Endothelial cell of umbilical vein (primary cell): ENCODE data around the gene ANKRD12. TPM values are rescaled to one million over a fixed set of nuclear protein-coding genes. Genes with fewer than 3 reads are reported as not detected.

Source experiments
- BruUV-seq: library from RNA; stranded (reverse); fragments of 400-500 nt; replicated peaks from 2 replicates; lab custom pipeline; 2021; lab: Mats Ljungman, UMichigan
- CTCF ChIA-PET: fragments of 300-600, 350-600 bp; sonication (Branson Sonifier 250); formaldehyde crosslinking; loops from one replicate; lab custom pipeline; 2021; ENCODE audit warnings: antibody characterized with exemption, inconsistent platforms; lab: Charles Lee
- POLR2A ChIA-PET: fragments of 300-600, 350-600 bp; sonication (Branson Sonifier 250); formaldehyde crosslinking; loops from one replicate; lab custom pipeline; 2021; ENCODE audit warnings: antibody characterized with exemption, inconsistent platforms; lab: Charles Lee
- DNase-seq: peaks from one replicate; pipeline ENCODE4 v3.0.0-alpha.2; 2011; ENCODE audit warnings: low read depth, low spot score
- FAIRE-seq: peaks from 2 replicates; lab custom pipeline; 2011; peaks lifted over from hg19 to GRCh38; lab: Jason Lieb, UNC
- H2AFZ ChIP-seq: 2 replicates; pipeline ENCODE4 v1.6.0; 2012; ENCODE audit warnings: low read depth, low read length, control low read depth, inconsistent platforms
- H3K27ac ChIP-seq: 2 replicates; pipeline ENCODE4 v1.5.1; 2011; ENCODE audit warnings: low read depth, mild to moderate bottlenecking, control low read depth, low read length, moderate library complexity; ENCODE audit not compliant: insufficient read depth
- H3K27me3 ChIP-seq, 2 experiments: 2 replicates each; pipeline versions ENCODE4 v1.6.0 to v1.6.1; 2011; ENCODE audit warnings: low read length in 2 of 2, mixed read lengths in 1 of 2; ENCODE audit not compliant: control insufficient read depth in 2 of 2, insufficient read depth in 2 of 2
- H3K36me3 ChIP-seq, 2 experiments: 2 replicates in 1 of 2; 3 replicates in 1 of 2; pipeline ENCODE4 v1.5.1; 2011; ENCODE audit warnings: low read length in 2 of 2, mild to moderate bottlenecking in 1 of 2, moderate library complexity in 1 of 2; ENCODE audit not compliant: control insufficient read depth in 2 of 2, insufficient read depth in 2 of 2; ENCODE audit errors: extremely low read depth in 1 of 2
- H3K4me1 ChIP-seq: 3 replicates; pipeline ENCODE4 v1.5.1; 2011; ENCODE audit warnings: mild to moderate bottlenecking, low read length; ENCODE audit not compliant: control insufficient read depth, insufficient read depth; ENCODE audit errors: extremely low read depth
- H3K4me2 ChIP-seq: 2 replicates; pipeline ENCODE4 v1.6.1; 2011; ENCODE audit warnings: low read length, control low read depth, mixed read lengths; ENCODE audit not compliant: insufficient read depth
- H3K4me3 ChIP-seq, 3 experiments: fragments of 200-600 bp in 1 of 3; sonication (generic), shearing (Covaris generic) in 1 of 3; replicated peaks in 1 of 3; 2 replicates each; pipeline ENCODE4 v1.5.1; 2011 to 2016; ENCODE audit warnings: control low read depth in 3 of 3, low read length in 3 of 3, mild to moderate bottlenecking in 2 of 3, inconsistent platforms in 1 of 3, low read depth in 1 of 3, moderate library complexity in 1 of 3; ENCODE audit not compliant: insufficient read depth in 1 of 3
- H3K79me2 ChIP-seq: 2 replicates; pipeline ENCODE4 v1.6.0; 2012; ENCODE audit warnings: low read length, inconsistent platforms; ENCODE audit not compliant: control insufficient read depth, insufficient read depth
- H3K9ac ChIP-seq: replicated peaks from 2 replicates; pipeline ENCODE3; 2011; ENCODE audit warnings: low read length, control low read depth; ENCODE audit not compliant: insufficient read depth; ENCODE audit errors: extremely low read depth
- H3K9me1 ChIP-seq: replicated peaks from 3 replicates; pipeline ENCODE4 v1.6.0; 2011; ENCODE audit warnings: mild to moderate bottlenecking, low read length; ENCODE audit not compliant: control insufficient read depth, insufficient read depth; ENCODE audit errors: extremely low read depth
- H3K9me3 ChIP-seq: replicated peaks from 2 replicates; pipeline ENCODE4 v1.5.1; 2012; ENCODE audit warnings: low read length, inconsistent platforms; ENCODE audit not compliant: control insufficient read depth, insufficient read depth
- H4K20me1 ChIP-seq: replicated peaks from 2 replicates; pipeline ENCODE3; 2011; ENCODE audit warnings: mild to moderate bottlenecking, low read length; ENCODE audit not compliant: control insufficient read depth, insufficient read depth; ENCODE audit errors: extremely low read depth
- EZH2 ChIP-seq: IDR thresholded peaks from 2 replicates; pipeline ENCODE4 v1.6.1; 2012; ENCODE audit warnings: borderline replicate concordance, low read depth, mild to moderate bottlenecking, moderate library complexity, low read length, inconsistent platforms; ENCODE audit not compliant: severe bottlenecking
- FOS ChIP-seq: IDR thresholded peaks from 2 replicates; pipeline ENCODE4 v1.6.1; 2011; ENCODE audit warnings: mild to moderate bottlenecking, low read length, moderate library complexity, borderline replicate concordance; ENCODE audit not compliant: insufficient read depth
- GATA2 ChIP-seq: IDR thresholded peaks from 2 replicates; pipeline ENCODE4 v1.7.0; 2011; ENCODE audit warnings: low read depth, mild to moderate bottlenecking, moderate library complexity, mixed read lengths, low read length; ENCODE audit not compliant: insufficient read length, insufficient read depth
- JUN ChIP-seq: IDR thresholded peaks from 2 replicates; pipeline ENCODE4 v1.6.1; 2011; ENCODE audit warnings: borderline replicate concordance, low read depth; ENCODE audit not compliant: insufficient read length, insufficient read depth
- MYC ChIP-seq: IDR thresholded peaks from one replicate; pipeline ENCODE4 v1.6.1; 2011; ENCODE audit warnings: mild to moderate bottlenecking, low read depth, low read length
- POLR2A ChIP-seq: IDR thresholded peaks from 2 replicates; pipeline ENCODE4 v1.6.1; 2012; ENCODE audit warnings: low read depth, mild to moderate bottlenecking, control low read depth, low read length
- POLR2AphosphoS5 ChIP-seq: IDR thresholded peaks from 2 replicates; pipeline ENCODE4 v1.6.1; 2012; ENCODE audit warnings: low read depth, mild to moderate bottlenecking, control low read depth, low read length, moderate library complexity; ENCODE audit not compliant: insufficient read depth
- dilution Hi-C: fragments of 300-500 bp; cut with MboI; formaldehyde crosslinking; loops from one replicate; pipeline ENCODE4 v1.15.0; 2019; ENCODE audit warnings: low sequenced_read_pairs; ENCODE audit not compliant: extremely low pct_ligation_motif_present
- intact Hi-C: fragments of 100-400 bp; cut with micrococcal nuclease; formaldehyde crosslinking; loops from one replicate; pipeline ENCODE4 v1.10.0; 2022
- polyA plus RNA-seq, 4 experiments: library from polyadenylated mRNA; depleted of rRNA in 3 of 4; stranded (reverse) in 3 of 4; unstranded in 1 of 4; fragments of >200 nt; gene quantifications; 2 replicates each; pipeline versions ENCODE4 v1.2.1 to v1.2.3, GENCODE V29; 2011 to 2012; ENCODE audit warnings: missing spikeins in 1 of 4
- total RNA-seq: library from RNA; stranded (reverse); gene quantifications from 2 replicates; pipeline ENCODE4 v1.2.3, GENCODE V29; 2021
- TF ChIP-seq, protein P1 (sequence below): IDR thresholded peaks from 2 replicates; pipeline ENCODE4 v1.6.1; 2011; ENCODE audit not compliant: insufficient read depth, insufficient read length
- TF ChIP-seq, protein P2 (sequence below), 2 donors: IDR thresholded peaks; 1 replicate in 1 of 2; 2 replicates in 1 of 2; pipeline ENCODE4 v1.5.1; 2011; ENCODE audit warnings: low read length in 2 of 2, mild to moderate bottlenecking in 2 of 2, moderate library complexity in 2 of 2, control low read depth in 1 of 2, inconsistent platforms in 1 of 2, low read depth in 1 of 2; ENCODE audit not compliant: insufficient read depth in 1 of 2; ENCODE audit errors: extremely low read depth in 1 of 2

Gene ANKRD12
- total and polyA plus RNA-seq, 2 donors (not counting 3 experiments of a cell fraction or from before 2014, with no cell fraction given) = 1.5 to 25.4 TPM

DNA sequence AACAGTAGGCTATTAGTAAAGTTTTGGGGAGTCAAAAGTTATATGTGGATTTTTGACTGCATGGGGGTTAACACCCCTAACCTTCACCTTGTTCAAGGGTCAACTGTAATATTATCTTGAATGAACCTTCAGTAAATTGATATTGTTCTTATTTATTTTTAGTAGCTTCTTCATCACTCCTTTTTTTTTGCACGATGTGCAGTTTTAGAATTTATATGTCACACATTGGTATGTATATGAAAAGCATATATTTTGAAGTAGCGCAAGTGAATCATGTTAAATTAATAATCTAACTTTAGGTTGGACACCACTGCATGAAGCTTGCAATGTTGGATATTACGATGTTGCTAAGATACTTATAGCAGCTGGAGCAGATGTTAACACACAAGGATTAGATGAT lies 79.9 kb downstream of the ANKRD12 start:
- DNase-seq (no peak), FAIRE-seq (no peak)
- ChIA-PET POLR2A (no interaction called here), CTCF (interaction anchor here (0.9 to 1.3 kb wide), 2 partner anchors 10 to 300 kb away, joined by 3 to 4 read pairs; no protein-coding TSS in a partner anchor)
- Histone ChIP-seq H3K27ac (no peak overlapping the region), H2AFZ (no peak overlapping the region), H3K4me2 (no peak overlapping the region), H3K9me1 (no peaks in the 10 kb centered on the region), H3K9me3 (no peaks in the 10 kb centered on the region), H3K36me3 (peaks cover 0 to 9% of the 10 kb centered on the region in 2 experiments), H3K4me1 (no peaks in the 10 kb centered on the region), H3K4me3 (no peak overlapping the region), H4K20me1 (no peaks in the 10 kb centered on the region), H3K27me3 (no peaks in the 10 kb centered on the region), H3K9ac (no peak overlapping the region), H3K79me2 (no peaks in the 10 kb centered on the region)
- TF ChIP-seq MYC (no peak), JUN (no peak), POLR2A (no peak), GATA2 (no peak), FOS (no peak), POLR2AphosphoS5 (no peak), EZH2 (no peak)
- TF ChIP-seq, protein P1, sequence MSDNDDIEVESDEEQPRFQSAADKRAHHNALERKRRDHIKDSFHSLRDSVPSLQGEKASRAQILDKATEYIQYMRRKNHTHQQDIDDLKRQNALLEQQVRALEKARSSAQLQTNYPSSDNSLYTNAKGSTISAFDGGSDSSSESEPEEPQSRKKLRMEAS = no peak
- TF ChIP-seq, protein P2, sequence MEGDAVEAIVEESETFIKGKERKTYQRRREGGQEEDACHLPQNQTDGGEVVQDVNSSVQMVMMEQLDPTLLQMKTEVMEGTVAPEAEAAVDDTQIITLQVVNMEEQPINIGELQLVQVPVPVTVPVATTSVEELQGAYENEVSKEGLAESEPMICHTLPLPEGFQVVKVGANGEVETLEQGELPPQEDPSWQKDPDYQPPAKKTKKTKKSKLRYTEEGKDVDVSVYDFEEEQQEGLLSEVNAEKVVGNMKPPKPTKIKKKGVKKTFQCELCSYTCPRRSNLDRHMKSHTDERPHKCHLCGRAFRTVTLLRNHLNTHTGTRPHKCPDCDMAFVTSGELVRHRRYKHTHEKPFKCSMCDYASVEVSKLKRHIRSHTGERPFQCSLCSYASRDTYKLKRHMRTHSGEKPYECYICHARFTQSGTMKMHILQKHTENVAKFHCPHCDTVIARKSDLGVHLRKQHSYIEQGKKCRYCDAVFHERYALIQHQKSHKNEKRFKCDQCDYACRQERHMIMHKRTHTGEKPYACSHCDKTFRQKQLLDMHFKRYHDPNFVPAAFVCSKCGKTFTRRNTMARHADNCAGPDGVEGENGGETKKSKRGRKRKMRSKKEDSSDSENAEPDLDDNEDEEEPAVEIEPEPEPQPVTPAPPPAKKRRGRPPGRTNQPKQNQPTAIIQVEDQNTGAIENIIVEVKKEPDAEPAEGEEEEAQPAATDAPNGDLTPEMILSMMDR (IDR thresholded peaks at IDR 0.05; ENCODE audit: extremely low read depth in 1 of 2, insufficient read depth in 1 of 2, low read depth in 1 of 2, low read length in 2 of 2) = no peak
- BruUV-seq = no TSS peak
- intact Hi-C loops = no loop called here
- dilution Hi-C loops = no loop called here
